GM19351 (cell line): ENCODE data around the gene G6PD.

ENCODE experiments used
- ATAC-seq: cut with Tn5 transposase; IDR thresholded peaks from one replicate; pipeline ENCODE4 v1.9.1; 2021; ENCODE audit warnings: mild to moderate bottlenecking, moderate library complexity; ENCODE audit not compliant: unreplicated experiment

Gene G6PD

DNA sequence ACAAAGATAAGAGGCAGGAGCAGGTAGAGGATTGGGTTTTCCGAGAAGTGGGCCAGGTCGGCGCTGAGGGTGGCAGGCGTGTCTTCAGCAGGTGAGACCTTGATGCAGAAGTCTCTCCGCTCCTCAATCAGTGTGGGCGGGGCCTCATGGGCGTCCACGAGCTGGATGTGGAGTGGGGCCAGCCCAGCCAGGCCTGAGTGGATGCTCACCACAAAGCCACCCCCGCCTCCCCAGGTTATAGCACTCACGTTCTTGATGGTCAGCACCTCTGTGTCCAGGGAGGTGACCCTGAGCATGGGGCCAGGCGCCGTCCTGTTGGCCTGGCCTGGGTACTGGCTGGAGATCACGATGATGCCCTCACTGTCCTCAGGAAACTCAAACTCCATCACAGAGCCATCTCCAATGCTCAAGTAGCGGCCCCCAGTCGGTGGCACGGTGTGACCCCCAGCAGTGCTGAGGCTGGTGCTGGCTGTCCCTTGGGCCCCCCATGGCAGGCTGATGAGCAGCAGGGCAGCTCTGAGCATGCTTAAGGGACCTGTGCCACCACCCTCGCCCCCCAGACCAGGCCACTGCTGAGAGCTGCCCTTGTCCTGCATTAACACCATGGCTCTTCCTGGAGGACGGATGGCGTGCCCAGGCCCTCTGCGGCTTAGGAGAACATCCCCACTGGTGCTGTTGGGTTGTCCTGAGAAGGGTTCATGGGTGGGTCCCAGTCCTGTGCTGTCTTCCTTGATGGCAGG is 58.1 kb downstream of the G6PD start:
- no peak for ATAC-seq

DNA sequence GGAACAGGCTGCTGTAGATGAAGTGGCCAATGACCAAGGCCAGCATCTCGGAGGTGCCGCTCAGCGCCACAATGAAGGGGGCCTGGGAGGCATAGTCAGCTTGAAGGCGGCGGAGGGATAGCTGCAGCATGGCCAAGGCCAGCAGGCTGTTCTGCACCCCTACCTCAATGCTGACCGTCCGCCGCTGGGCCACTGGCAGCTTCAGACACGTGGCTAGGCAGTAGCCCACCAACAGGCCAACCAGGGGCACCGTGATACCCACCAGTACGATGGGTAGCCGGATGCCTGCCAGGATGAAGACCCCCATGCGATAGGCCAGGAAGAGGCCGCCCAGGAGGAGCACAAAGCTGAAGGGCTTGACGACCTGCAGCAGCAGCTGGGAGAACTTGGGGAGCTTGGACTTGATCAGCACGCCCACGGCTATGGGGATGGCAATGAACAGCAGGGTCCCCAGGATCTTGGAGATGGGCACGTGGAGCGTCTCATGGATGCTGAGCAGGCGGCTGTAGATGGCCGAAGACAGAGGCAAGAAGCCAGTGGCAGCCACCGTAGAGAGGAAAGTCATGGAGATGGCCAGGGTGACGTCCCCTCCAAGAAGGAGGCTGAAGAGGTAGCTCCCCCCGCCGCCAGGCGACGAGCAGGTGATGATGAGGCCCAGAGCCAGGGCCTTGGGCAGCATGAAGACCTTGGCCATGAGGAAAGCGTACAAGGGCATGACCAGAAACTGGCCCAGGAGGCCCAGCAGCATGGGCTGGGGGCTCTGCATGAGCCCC is 58.9 kb downstream of the G6PD start:
- ATAC-seq = no peak

DNA sequence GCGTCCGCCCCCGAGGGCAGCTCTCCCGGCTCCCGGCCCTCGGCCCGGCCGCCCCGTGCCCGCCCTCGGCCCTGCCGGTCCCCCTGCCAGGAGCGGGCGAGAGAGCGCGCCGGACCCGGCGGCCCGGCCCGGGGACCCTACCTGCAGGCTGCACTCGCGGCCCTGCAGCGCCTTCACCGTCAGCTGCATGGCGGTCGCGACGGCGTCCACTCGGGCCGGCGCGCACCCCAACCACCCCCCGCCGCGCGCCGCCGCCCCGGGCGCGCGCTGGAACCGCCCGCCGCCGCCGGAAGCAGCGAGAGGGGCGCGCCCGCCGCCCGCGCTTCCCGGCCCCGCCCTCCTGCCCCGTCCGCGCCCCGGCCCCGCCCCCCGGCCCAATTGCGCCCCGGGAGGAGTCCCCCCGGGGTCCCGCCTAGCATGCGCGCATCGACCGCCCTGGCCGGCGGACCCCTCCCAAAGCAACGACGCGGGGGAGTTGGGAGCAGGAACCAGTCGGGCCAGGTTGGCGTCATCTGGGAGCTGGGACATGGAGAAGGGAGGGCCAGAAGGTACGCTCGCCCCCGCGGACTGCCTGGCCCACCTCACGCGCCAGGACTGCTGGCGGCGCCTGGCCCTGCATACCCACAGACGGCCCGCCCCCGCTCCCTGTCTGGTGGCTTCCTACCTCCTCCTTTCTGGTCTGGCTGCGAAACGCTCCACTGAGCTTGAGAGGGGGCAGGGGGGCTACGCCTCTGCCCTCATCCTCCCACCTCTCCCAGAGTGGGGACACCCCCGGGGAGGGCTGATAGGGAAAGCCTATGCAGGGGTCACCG is 60.0 kb downstream of the G6PD start, which contains the start of gene UBL4A:
Gene UBL4A, minus strand, starts transcription at position 220 of the 812 bp plus-strand sequence. Its CDS starts 31 bp downstream, at position 189.
- ATAC-seq = no peak

DNA sequence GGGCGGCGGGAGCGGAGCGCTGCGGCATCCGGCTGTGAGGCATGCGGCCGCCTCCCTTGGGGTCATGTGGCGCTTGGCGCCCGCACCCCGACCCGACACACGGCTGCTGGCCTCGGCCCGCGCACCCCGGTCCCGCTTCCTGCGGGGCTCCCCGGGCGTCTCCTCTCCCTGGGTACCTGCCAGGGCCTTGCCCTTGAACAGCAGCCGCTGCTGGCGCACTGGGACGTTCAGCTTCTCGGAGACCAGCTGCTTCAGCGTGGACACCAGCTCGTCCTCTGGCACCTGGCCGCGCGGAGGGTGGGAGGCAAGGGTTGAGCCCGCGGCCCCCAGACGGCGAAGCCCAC is 60.6 kb downstream of the G6PD start:
- no peak for ATAC-seq

DNA sequence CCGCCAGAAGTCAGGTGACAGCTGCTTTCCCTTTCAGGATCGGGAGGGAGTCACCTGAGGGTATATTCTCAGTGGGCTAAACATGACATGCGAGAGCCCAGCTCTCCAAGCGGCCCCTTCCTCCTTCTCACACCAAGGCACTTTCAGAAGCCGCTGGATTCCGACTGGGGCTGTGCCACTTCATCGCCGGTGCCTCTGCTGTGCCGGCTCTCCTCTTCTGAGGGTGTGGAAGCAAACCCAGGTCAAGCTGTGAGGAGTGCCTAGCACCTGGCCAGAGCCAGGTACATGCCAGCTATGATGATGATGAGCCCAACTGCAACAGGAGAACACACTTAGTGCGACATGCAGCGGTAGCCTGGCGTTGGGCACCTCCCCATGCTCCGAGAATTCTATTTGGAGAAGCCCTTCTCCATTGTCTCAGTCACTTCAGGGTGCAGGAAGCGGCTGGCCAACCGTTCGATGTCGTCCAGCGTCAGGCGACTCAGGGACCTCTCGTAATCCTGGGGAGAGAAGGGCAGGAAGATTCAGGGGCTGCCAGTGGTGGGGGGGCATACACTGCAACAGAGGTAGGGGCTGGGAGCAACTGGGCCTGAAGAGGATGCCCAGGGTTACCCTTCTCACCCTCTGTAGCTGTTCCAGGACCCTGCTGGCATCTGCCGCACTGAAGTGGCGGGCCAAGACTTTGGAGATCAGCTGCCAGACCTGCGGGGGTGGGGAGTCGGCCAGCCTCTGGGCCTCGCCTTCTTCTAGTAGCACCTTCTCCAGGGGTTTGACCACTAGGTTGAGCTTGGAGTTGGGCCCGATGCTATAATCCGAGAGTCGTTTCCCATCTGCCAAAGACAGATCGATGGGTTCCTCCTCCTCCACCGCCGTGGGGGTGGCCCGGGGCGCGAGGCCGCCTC is 61.2 kb downstream of the G6PD start:
- no peak for ATAC-seq

DNA sequence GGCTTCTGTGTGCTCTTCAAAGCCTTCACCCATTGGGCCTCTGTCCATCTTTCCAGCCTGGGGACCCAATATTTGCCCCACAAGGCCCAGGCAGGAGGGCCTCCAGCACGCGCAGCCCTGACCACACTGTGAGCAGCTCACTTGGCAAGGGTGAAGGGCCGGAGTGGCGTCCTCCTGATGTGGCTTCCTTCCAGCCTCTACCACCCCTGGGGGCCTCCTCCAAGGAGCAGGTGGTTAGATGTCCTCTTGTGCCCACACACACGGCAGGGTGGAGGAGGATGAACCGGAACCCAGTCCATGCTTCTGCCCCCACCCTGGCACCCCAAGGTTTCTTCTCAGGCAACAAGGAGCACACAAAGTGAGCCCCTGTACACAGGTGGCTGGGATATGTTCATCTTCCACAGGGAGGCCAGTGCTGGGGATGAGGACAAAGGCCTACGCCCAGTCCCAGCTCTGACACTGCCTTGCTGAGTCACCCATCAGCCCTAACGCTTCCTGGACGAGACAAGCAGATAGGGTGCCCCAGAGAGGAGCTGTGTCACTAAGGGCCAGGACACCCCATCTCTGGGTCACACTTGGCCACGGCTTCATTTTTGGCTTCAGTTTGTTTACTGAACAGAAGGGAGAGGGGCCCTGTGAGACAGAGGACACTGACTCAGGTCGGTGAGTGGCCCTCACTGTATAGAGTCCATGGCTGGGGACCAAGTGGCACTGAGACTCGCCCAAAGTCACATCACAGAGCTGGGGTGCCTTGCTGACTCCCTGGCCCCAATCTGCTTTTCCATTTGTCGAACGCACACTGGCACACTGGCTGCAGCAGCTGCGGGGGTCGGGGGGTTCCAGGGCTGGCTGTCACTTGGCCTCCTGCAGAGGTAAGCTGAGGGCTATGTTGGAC is 62.1 kb downstream of the G6PD start:
- ATAC-seq = no peak

DNA sequence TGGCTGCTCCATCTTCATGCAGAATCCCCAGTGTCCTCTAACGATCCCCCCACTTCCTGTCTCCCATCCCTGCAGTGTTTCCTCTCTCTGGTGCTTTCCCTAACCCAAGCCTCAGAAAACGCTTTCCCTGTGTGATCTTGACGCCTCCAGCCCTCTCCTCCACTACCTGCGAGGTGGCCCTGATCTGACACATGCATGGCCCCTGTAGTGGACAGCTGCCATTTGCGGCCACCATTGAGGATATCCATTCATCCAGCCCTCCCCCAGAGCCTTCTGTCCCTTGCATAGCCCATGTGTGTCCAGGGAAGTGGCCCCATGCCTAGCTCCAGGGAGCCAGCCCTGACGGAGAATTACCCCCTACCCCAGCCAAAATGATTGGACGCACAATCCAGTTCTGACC is 63.3 kb downstream of the G6PD start:
- no peak for ATAC-seq

DNA sequence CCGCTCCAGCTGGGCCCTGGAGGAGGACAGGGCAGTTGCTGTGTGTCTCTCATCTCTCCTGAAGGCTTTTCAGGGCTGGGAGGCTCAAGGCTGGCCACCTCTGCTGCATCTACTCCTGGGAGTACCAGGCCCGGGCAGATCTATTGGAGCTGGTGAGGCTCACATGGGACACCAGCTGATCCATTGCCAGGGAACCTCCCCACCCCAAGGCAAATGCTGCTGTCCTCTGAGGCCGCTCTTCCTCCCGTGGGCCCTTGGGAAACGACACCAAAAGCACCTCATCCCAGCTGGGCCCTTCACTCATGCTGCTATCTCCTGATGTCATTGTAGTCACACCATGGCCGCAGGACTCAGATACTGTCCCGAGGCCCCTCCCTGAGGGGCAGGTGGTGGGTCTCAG is 63.9 kb downstream of the G6PD start:
- ATAC-seq = no peak

DNA sequence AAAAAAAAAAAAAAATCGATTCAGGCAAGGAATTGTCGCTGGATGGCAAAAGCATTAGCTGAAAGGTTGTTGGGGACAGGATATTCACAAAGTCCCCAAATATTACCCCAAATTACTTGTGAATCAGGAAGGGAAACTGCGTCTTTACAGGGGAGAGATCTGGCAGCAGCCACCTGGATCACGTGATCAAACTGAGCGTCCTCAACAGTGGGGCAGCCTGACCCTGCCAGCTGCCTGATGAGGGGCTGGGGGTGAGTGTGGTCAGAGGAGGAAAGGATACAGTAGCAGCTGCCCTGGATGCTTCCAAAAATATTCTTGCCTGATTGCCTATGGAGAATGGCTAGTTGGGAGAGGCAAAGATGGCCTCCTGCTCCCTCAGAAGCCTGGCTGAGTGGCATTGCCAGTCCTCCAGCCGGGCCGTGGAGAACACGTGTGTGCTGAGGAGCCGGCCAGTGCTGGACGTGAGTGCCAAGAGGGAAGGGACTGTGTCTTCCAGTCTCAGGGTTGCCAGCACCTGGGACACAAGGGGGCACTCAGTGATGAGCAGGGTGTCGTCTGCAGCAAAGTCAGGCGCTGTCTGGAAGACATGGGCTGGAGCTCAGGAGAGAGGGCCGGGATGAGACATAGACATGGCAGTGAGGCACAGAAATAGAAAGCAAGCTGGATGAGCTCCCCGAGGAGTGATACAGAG is 64.6 kb downstream of the G6PD start:
- no peak for ATAC-seq
